Upper lobe of left lung (tissue), 6 donors: Measurements from ENCODE around the gene ADTRP. TPM values are rescaled to one million over a fixed set of nuclear protein-coding genes. Genes with fewer than 3 reads are reported as not detected.

Experiments
- ATAC-seq, 2 donors: fragments of 200-7000 bp; cut with Tn5 transposase; one replicate each; pipeline ENCODE4 v1.9.1; 2022; ENCODE audit warnings: mild to moderate bottlenecking in 2 of 2, moderate library complexity in 2 of 2; ENCODE audit not compliant: low FRiP score in 2 of 2
- DNase-seq, 2 donors: peaks; one replicate each; pipeline ENCODE4 v3.0.0-alpha.2; 2019 to 2020
- H3K27ac ChIP-seq, 4 donors: fragments of 200-600 bp; sonication (generic); one replicate each; pipeline ENCODE4 v1.5.1; 2016 to 2019
- H3K27me3 ChIP-seq, 4 donors: fragments of 200-600 bp; sonication (generic); one replicate each; pipeline ENCODE4 v1.5.1; 2017 to 2019
- H3K36me3 ChIP-seq, 4 donors: fragments of 200-600 bp; sonication (generic); one replicate each; pipeline ENCODE4 v1.5.1; 2016 to 2019
- H3K4me1 ChIP-seq, 4 donors: fragments of 200-600 bp; sonication (generic); one replicate each; pipeline ENCODE4 v1.5.1; 2018 to 2019
- H3K4me3 ChIP-seq, 4 donors: fragments of 200-600 bp; sonication (generic); one replicate each; pipeline ENCODE4 v1.5.1; 2017 to 2019; ENCODE audit warnings: mild to moderate bottlenecking in 2 of 4, moderate library complexity in 1 of 4
- H3K9me3 ChIP-seq, 4 donors: fragments of 200-600 bp; sonication (generic); one replicate each; pipeline ENCODE4 v1.5.1; 2018 to 2019
- CTCF ChIP-seq, 6 experiments: fragments of 450-650 bp in 4 of 6; fragments of 200-600 bp in 2 of 6; sonication (generic) in 2 of 6; IDR thresholded peaks; one replicate each; pipeline ENCODE4 v1.5.1; 2016 to 2019; ENCODE audit warnings: antibody characterized with exemption in 6 of 6
- EP300 ChIP-seq, 4 donors: sonication (generic); formaldehyde crosslinking; IDR thresholded peaks; one replicate each; pipeline ENCODE4 v1.5.1; 2017; ENCODE audit warnings: antibody characterized with exemption in 4 of 4, control low read depth in 2 of 4
- POLR2A ChIP-seq, 4 donors: fragments of 450-650 bp; IDR thresholded peaks; one replicate each; pipeline ENCODE4 v1.5.1; 2016 to 2017; ENCODE audit warnings: antibody characterized with exemption in 4 of 4, mild to moderate bottlenecking in 2 of 4
- POLR2AphosphoS5 ChIP-seq, 2 donors: sonication (generic); formaldehyde crosslinking; IDR thresholded peaks; one replicate each; pipeline ENCODE4 v1.5.1; 2017; ENCODE audit warnings: antibody characterized with exemption in 2 of 2
- WGBS, 2 donors: methylation state at CpG; one replicate each; pipeline ENCODE4 v1.1.5; 2017 to 2018; 5-methylcytosine and 5-hydroxymethylcytosine counted together
- total RNA-seq, 6 donors: library from RNA; depleted of rRNA in 4 of 6; stranded (reverse); fragments of >200 nt in 4 of 6; gene quantifications; one replicate each; pipeline versions ENCODE4 v1.1.0 to v1.2.1, GENCODE V29; 2016 to 2021
- donor health status: DM: no; HTN: no; CAD: no; lungs with moderate emphysema.
- donor health status: DM: no; HTN: yes; CAD: no; lungs with severe emphysema.

Gene ADTRP
- total RNA-seq, 6 donors from 2014 or later, result 3.8 to 21.1 (median 12.8) TPM

- 81 to 86% methylated on average over 6 of the region's 6 CpGs for WGBS, 2 donors
- H3K4me3 ChIP-seq, result no peak overlapping the region
- no peaks in the 10 kb centered on the region for H3K36me3 ChIP-seq
- H3K4me1 ChIP-seq, result no peaks in the 10 kb centered on the region
- no peak for TF ChIP-seq POLR2AphosphoS5 (IDR thresholded peaks at IDR 0.05)
- no peak for TF ChIP-seq CTCF (IDR thresholded peaks at IDR 0.05)
- TF ChIP-seq POLR2A (IDR thresholded peaks at IDR 0.05), result no peak
- no peak for TF ChIP-seq EP300 (IDR thresholded peaks at IDR 0.05)
- H3K27ac ChIP-seq, result no peak overlapping the region
- DNase-seq (no peak), ATAC-seq (no peak)
- no peaks in the 10 kb centered on the region for H3K9me3 ChIP-seq
- no peaks in the 10 kb centered on the region for H3K27me3 ChIP-seq
These were observed 56.4 kb downstream of the ADTRP start for GRCh38 chr6:11722220-11722619.

GRCh38 chr6:11718463-11718862 is 60.1 kb downstream of the ADTRP start:
- no peaks in the 10 kb centered on the region for H3K36me3 ChIP-seq
- TF ChIP-seq EP300 (IDR thresholded peaks at IDR 0.05) (no peak), CTCF (IDR thresholded peaks at IDR 0.05) (no peak), POLR2A (IDR thresholded peaks at IDR 0.05) (no peak), POLR2AphosphoS5 (IDR thresholded peaks at IDR 0.05) (no peak)
- no peaks in the 10 kb centered on the region for H3K27me3 ChIP-seq
- H3K4me3 ChIP-seq, result no peak overlapping the region
- H3K4me1 ChIP-seq, result no peaks in the 10 kb centered on the region
- ATAC-seq (no peak), DNase-seq (no peak)
- H3K27ac ChIP-seq, result no peak overlapping the region
- H3K9me3 ChIP-seq, result no peaks in the 10 kb centered on the region

GRCh38 chr6:11718031-11718430 is 60.6 kb downstream of the ADTRP start:
- 90 to 93% methylated on average over 1 of the region's 1 CpG for WGBS, 2 donors
- no peak for DNase-seq
- peak in 1 of 2 donors; percentile 34 for ATAC-seq
- no peak overlapping the region for H3K27ac ChIP-seq
- no peaks in the 10 kb centered on the region for H3K27me3 ChIP-seq
- no peak overlapping the region for H3K4me3 ChIP-seq
- H3K4me1 ChIP-seq, result peaks cover 0 to 3% (median under 1%) of the 10 kb centered on the region in 4 donors
- no peaks in the 10 kb centered on the region for H3K36me3 ChIP-seq
- TF ChIP-seq CTCF (IDR thresholded peaks at IDR 0.05) (no peak), POLR2A (IDR thresholded peaks at IDR 0.05) (no peak), EP300 (IDR thresholded peaks at IDR 0.05) (no peak), POLR2AphosphoS5 (IDR thresholded peaks at IDR 0.05) (no peak)
- no peaks in the 10 kb centered on the region for H3K9me3 ChIP-seq

- ATAC-seq (no peak), DNase-seq (no peak)
- TF ChIP-seq CTCF (IDR thresholded peaks at IDR 0.05), result no peak
- no peak for TF ChIP-seq POLR2AphosphoS5 (IDR thresholded peaks at IDR 0.05)
- no peak for TF ChIP-seq POLR2A (IDR thresholded peaks at IDR 0.05)
- no peak for TF ChIP-seq EP300 (IDR thresholded peaks at IDR 0.05)
- Histone ChIP-seq H3K27me3 (no peaks in the 10 kb centered on the region), H3K27ac (no peak overlapping the region), H3K4me1 (peaks cover 3 to 12% (median 6%) of the 10 kb centered on the region in 4 donors), H3K4me3 (no peak overlapping the region), H3K9me3 (no peaks in the 10 kb centered on the region), H3K36me3 (no peaks in the 10 kb centered on the region)
These were observed 63.8 kb downstream of the ADTRP start for GRCh38 chr6:11714798-11715285.

GRCh38 chr6:11714116-11714797 is 64.3 kb downstream of the ADTRP start:
- WGBS, 2 donors, result 47 to 53% methylated on average over 6 of the region's 6 CpGs
- TF ChIP-seq EP300 (IDR thresholded peaks at IDR 0.05) (no peak), POLR2AphosphoS5 (IDR thresholded peaks at IDR 0.05) (no peak), POLR2A (IDR thresholded peaks at IDR 0.05) (no peak)
- no peaks in the 10 kb centered on the region for H3K27me3 ChIP-seq
- H3K36me3 ChIP-seq, result no peaks in the 10 kb centered on the region
- ATAC-seq (no peak), DNase-seq (no peak)
- H3K9me3 ChIP-seq, result no peaks in the 10 kb centered on the region
- no peak overlapping the region for H3K27ac ChIP-seq
- H3K4me1 ChIP-seq, result peaks cover 3 to 12% (median 6%) of the 10 kb centered on the region in 4 donors
- no peak overlapping the region for H3K4me3 ChIP-seq
